GM21723 (cell line): ENCODE measurements around the gene BLOC1S3.
"Not testable (repeated sequence)": the region's sequence is repeated elsewhere in the genome, so short reads cannot be mapped to it uniquely, and the experiment has no call there.

Source experiments
- ATAC-seq: cut with Tn5 transposase; IDR thresholded peaks from one replicate; pipeline ENCODE4 v1.9.1; 2021; ENCODE audit warnings: mild to moderate bottlenecking, moderate library complexity; ENCODE audit not compliant: unreplicated experiment

The BLOC1S3 gene

GRCh38 chr19:45217957-45218334 lies 39.4 kb downstream of the BLOC1S3 start:
- ATAC-seq, result no peak

GRCh38 chr19:45218426-45218825 lies 39.8 kb downstream of the BLOC1S3 start:
- no peak for ATAC-seq

GRCh38 chr19:45218911-45219743 lies 40.5 kb downstream of the BLOC1S3 start:
- no peak for ATAC-seq

- no peak for ATAC-seq
These were observed 44.1 kb downstream of the BLOC1S3 start for GRCh38 chr19:45222724-45223123.

GRCh38 chr19:45223879-45224278 lies 45.3 kb downstream of the BLOC1S3 start:
- ATAC-seq, result no peak

GRCh38 chr19:45224645-45225044 lies 46.1 kb downstream of the BLOC1S3 start:
- ATAC-seq, result no peak

- ATAC-seq, result not testable (repeated sequence)
These were observed 50.5 kb downstream of the BLOC1S3 start for GRCh38 chr19:45229056-45229455.
